Lung (tissue), 12 donors: ENCODE results near the gene RNF20. TPM values are rescaled to one million over a fixed set of nuclear protein-coding genes. Genes with fewer than 3 reads are reported as not detected.

Experiments used
- ATAC-seq: fragments of 200-7000 bp; cut with Tn5 transposase; one replicate; pipeline ENCODE4 v1.9.1; 2020; ENCODE audit warnings: moderate number of reproducible peaks; ENCODE audit not compliant: insufficient read depth, low FRiP score
- DNase-seq, 3 donors: peaks; one replicate each; pipeline ENCODE4 v3.0.0-alpha.2; 2013 to 2017
- H3K27ac ChIP-seq, 2 donors: one replicate each; pipeline ENCODE4 v1.5.1; 2013; ENCODE audit warnings: mild to moderate bottlenecking in 2 of 2, moderate library complexity in 2 of 2, control low read depth in 1 of 2, inconsistent platforms in 1 of 2, low read depth in 1 of 2, low read length in 1 of 2
- H3K27me3 ChIP-seq, 3 donors: one replicate each; pipeline ENCODE4 v1.5.1; 2013; ENCODE audit warnings: low read length in 2 of 3; ENCODE audit not compliant: control insufficient read depth in 3 of 3, insufficient read depth in 3 of 3
- H3K36me3 ChIP-seq, 4 donors: one replicate each; pipeline ENCODE4 v1.5.1; 2013; ENCODE audit warnings: low read length in 4 of 4, mild to moderate bottlenecking in 1 of 4, moderate library complexity in 1 of 4; ENCODE audit not compliant: control insufficient read depth in 4 of 4, insufficient read depth in 4 of 4
- H3K4me1 ChIP-seq, 5 donors: one replicate each; pipeline ENCODE4 v1.5.1; 2013; ENCODE audit warnings: low read length in 5 of 5, mild to moderate bottlenecking in 2 of 5, moderate library complexity in 1 of 5; ENCODE audit not compliant: control insufficient read depth in 5 of 5, insufficient read depth in 5 of 5
- H3K4me3 ChIP-seq: one replicate; pipeline ENCODE4 v1.5.1; 2013; ENCODE audit warnings: mild to moderate bottlenecking, control low read depth, moderate library complexity
- H3K9ac ChIP-seq, 2 donors: one replicate each; pipeline ENCODE4 v1.5.1; 2013; ENCODE audit warnings: low read length in 2 of 2, control low read depth in 1 of 2; ENCODE audit not compliant: insufficient read depth in 1 of 2
- H3K9me3 ChIP-seq, 4 donors: one replicate each; pipeline ENCODE4 v1.5.1; 2013; ENCODE audit warnings: low read length in 3 of 4, mild to moderate bottlenecking in 1 of 4, moderate library complexity in 1 of 4; ENCODE audit not compliant: control insufficient read depth in 4 of 4, insufficient read depth in 3 of 4
- CTCF ChIP-seq: IDR thresholded peaks from 2 replicates; pipeline ENCODE4 v1.5.1; 2012; ENCODE audit warnings: mild to moderate bottlenecking; ENCODE audit errors: control extremely low read depth, extremely low read depth
- WGBS, 2 donors: extraction: QIAGEN DNeasy Blood & Tissue Kit; methylation state at CpG; one replicate each; pipeline ENCODE4 v1.1.7; 2013; 5-methylcytosine and 5-hydroxymethylcytosine counted together
- polyA plus RNA-seq, 2 donors: library from polyadenylated mRNA; stranded (reverse); fragments of 200-250 nt; gene quantifications; one replicate each; pipeline ENCODE4 v1.2.1, GENCODE V29; 2013
- total RNA-seq, 2 donors: library from RNA; depleted of rRNA in 1 of 2; stranded (reverse); fragments of >200 nt in 1 of 2; gene quantifications; one replicate each; pipeline ENCODE4 v1.2.1, GENCODE V29; 2014 to 2021
- donor health status: control.
- donor health status: control.
- donor health status: Bipolar disorder and iron deficiency.
- donor health status: healthy.
- donor health status: DM: yes; HTN: yes; CAD: no.

RNF20 gene
- total and polyA plus RNA-seq, 4 donors: 9.3 to 38.5 (median 23.0) TPM

- H3K9ac ChIP-seq: no peak overlapping the region
- DNase-seq (no peak), ATAC-seq (no peak)
- H3K4me1 ChIP-seq: no peaks in the 10 kb centered on the region
- no peaks in the 10 kb centered on the region for H3K27me3 ChIP-seq
- no peak overlapping the region for H3K4me3 ChIP-seq
- TF ChIP-seq CTCF: no peak
- peaks cover 4 to 28% (median 19%) of the 10 kb centered on the region in 4 donors for H3K36me3 ChIP-seq
- no peaks in the 10 kb centered on the region for H3K9me3 ChIP-seq
- WGBS, 2 donors: 94 to 95% methylated on average over 3 of the region's 3 CpGs
- H3K27ac ChIP-seq: no peak overlapping the region
Measured at GRCh38 chr9:101567725-101568350, 34.2 kb downstream of the RNF20 start.

- Histone ChIP-seq H3K9me3 (no peaks in the 10 kb centered on the region), H3K27ac (no peak overlapping the region), H3K36me3 (peaks cover 4 to 20% (median 11%) of the 10 kb centered on the region in 4 donors), H3K9ac (no peak overlapping the region), H3K27me3 (no peaks in the 10 kb centered on the region), H3K4me1 (no peaks in the 10 kb centered on the region), H3K4me3 (no peak overlapping the region)
- no peak for TF ChIP-seq CTCF
- 86 to 88% methylated on average over 5 of the region's 5 CpGs for WGBS, 2 donors
- DNase-seq: no peak
- no peak for ATAC-seq
Measured at GRCh38 chr9:101569741-101570501, 36.3 kb downstream of the RNF20 start.

- H3K36me3 ChIP-seq: peaks cover 4 to 13% (median 6%) of the 10 kb centered on the region in 4 donors
- no peaks in the 10 kb centered on the region for H3K27me3 ChIP-seq
- H3K4me3 ChIP-seq: no peak overlapping the region
- no peak overlapping the region for H3K27ac ChIP-seq
- H3K9ac ChIP-seq: no peak overlapping the region
- 42 to 55% methylated on average over 1 of the region's 1 CpG for WGBS, 2 donors
- no peaks in the 10 kb centered on the region for H3K4me1 ChIP-seq
- DNase-seq (no peak), ATAC-seq (no peak)
- no peak for TF ChIP-seq CTCF
- H3K9me3 ChIP-seq: no peaks in the 10 kb centered on the region
Measured at GRCh38 chr9:101571114-101571513, 37.5 kb downstream of the RNF20 start.
